Panc1 (cell line): Measurements from ENCODE around the gene NCOA3.
A peak's percentile ranks its signal among the peaks of the same experiment; 100 is the strongest.

ENCODE experiments used
- TF ChIP-seq, protein P1 (sequence below): fragments of 450-650 bp; IDR thresholded peaks from 2 replicates; pipeline ENCODE4 v1.5.1; 2017; ENCODE audit warnings: mild to moderate bottlenecking
- TF ChIP-seq, protein P2 (sequence below), 2 experiments: IDR thresholded peaks; 2 replicates each; pipeline ENCODE4 v1.6.1; 2011 to 2012; ENCODE audit warnings: low read depth in 2 of 2, control low read depth in 1 of 2, low read length in 1 of 2, mild to moderate bottlenecking in 1 of 2, moderate library complexity in 1 of 2; ENCODE audit not compliant: insufficient read depth in 1 of 2

DNA sequence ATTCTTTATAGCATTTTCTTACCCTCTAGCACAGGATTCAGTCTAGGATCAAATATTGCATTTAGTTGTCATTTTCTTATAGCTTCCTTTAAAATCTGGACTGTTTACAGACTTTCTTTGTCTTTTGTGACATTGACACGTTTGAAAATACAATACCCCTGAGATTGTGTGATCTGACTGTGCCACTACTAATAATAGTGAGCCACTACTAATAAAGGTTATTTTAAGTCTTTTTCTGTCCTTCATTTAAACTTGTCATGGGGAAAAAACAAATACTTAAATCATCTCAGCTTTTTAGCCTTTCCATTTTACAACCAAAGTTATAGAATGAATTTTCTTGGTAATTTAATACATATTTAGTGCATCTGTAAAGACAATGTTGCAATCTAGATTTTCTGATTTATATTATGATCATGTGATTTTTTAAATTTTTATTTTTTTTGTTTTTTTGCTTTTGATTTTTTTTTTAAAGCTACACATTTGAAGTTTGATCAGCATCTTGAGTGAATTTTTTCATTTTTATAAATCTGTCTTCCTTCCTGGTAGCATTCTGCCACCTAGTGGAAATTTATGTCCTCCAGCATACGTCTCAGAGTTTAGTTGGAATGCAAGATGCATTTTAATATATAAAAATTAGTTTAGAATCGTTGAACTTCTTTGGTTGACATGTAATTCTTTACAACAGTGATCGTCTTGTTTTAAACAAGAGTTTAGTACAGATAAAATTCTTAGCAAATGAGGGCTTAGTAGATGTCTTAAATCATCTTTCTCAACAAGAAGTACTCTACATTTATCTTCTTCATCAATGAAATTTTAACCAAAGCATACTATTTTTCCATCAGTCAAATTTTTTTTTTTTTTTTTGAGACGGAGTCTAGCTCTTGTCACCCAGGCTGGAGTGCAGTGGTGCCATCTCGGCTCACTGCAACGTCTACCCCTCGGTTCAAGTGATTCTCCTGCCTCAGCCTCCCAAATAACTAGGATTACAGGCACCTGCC lies 119.4 kb downstream of the NCOA3 start:
- TF ChIP-seq, protein P1, sequence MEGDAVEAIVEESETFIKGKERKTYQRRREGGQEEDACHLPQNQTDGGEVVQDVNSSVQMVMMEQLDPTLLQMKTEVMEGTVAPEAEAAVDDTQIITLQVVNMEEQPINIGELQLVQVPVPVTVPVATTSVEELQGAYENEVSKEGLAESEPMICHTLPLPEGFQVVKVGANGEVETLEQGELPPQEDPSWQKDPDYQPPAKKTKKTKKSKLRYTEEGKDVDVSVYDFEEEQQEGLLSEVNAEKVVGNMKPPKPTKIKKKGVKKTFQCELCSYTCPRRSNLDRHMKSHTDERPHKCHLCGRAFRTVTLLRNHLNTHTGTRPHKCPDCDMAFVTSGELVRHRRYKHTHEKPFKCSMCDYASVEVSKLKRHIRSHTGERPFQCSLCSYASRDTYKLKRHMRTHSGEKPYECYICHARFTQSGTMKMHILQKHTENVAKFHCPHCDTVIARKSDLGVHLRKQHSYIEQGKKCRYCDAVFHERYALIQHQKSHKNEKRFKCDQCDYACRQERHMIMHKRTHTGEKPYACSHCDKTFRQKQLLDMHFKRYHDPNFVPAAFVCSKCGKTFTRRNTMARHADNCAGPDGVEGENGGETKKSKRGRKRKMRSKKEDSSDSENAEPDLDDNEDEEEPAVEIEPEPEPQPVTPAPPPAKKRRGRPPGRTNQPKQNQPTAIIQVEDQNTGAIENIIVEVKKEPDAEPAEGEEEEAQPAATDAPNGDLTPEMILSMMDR: peak; percentile 85; the same call in 1 of the 2 replicates
- TF ChIP-seq, protein P2, sequence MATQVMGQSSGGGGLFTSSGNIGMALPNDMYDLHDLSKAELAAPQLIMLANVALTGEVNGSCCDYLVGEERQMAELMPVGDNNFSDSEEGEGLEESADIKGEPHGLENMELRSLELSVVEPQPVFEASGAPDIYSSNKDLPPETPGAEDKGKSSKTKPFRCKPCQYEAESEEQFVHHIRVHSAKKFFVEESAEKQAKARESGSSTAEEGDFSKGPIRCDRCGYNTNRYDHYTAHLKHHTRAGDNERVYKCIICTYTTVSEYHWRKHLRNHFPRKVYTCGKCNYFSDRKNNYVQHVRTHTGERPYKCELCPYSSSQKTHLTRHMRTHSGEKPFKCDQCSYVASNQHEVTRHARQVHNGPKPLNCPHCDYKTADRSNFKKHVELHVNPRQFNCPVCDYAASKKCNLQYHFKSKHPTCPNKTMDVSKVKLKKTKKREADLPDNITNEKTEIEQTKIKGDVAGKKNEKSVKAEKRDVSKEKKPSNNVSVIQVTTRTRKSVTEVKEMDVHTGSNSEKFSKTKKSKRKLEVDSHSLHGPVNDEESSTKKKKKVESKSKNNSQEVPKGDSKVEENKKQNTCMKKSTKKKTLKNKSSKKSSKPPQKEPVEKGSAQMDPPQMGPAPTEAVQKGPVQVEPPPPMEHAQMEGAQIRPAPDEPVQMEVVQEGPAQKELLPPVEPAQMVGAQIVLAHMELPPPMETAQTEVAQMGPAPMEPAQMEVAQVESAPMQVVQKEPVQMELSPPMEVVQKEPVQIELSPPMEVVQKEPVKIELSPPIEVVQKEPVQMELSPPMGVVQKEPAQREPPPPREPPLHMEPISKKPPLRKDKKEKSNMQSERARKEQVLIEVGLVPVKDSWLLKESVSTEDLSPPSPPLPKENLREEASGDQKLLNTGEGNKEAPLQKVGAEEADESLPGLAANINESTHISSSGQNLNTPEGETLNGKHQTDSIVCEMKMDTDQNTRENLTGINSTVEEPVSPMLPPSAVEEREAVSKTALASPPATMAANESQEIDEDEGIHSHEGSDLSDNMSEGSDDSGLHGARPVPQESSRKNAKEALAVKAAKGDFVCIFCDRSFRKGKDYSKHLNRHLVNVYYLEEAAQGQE (IDR thresholded peaks at IDR 0.05; ENCODE audit: insufficient read depth in 1 of 2, low read depth in 2 of 2, low read length in 1 of 2): no peak
